Activated T-helper 1 cell treated with Interleukin-2 at 50 U/mL for 16 hours (primary cell): ENCODE results near the gene EGFR.

Experiments used
- DNase-seq: peaks from one replicate; pipeline ENCODE4 v3.0.0-alpha.2; 2020; ENCODE audit warnings: low read depth

Gene EGFR

GRCh38 chr7:55172881-55173609 lies 154.2 kb downstream of the EGFR start:
- DNase-seq = no peak

- DNase-seq = no peak
Measured at GRCh38 chr7:55173671-55174070, 154.9 kb downstream of the EGFR start.

GRCh38 chr7:55174456-55174855 lies 155.6 kb downstream of the EGFR start:
- no peak for DNase-seq

- no peak for DNase-seq
Measured at GRCh38 chr7:55174856-55175255, 156.0 kb downstream of the EGFR start.

- no peak for DNase-seq
Measured at GRCh38 chr7:55177068-55177530, 158.3 kb downstream of the EGFR start.

- no peak for DNase-seq
Measured at GRCh38 chr7:55177589-55178261, 158.9 kb downstream of the EGFR start.

- no peak for DNase-seq
Measured at GRCh38 chr7:55178292-55178862, 159.6 kb downstream of the EGFR start.

GRCh38 chr7:55178863-55179773 lies 160.3 kb downstream of the EGFR start:
- no peak for DNase-seq

- DNase-seq = no peak
Measured at GRCh38 chr7:55179931-55180682, 161.3 kb downstream of the EGFR start.

GRCh38 chr7:55180963-55181542 lies 162.2 kb downstream of the EGFR start:
- no peak for DNase-seq

GRCh38 chr7:55181762-55182161 lies 162.9 kb downstream of the EGFR start:
- no peak for DNase-seq

- DNase-seq = no peak
Measured at GRCh38 chr7:55183897-55184296, 165.1 kb downstream of the EGFR start.

GRCh38 chr7:55185321-55185802 lies 166.5 kb downstream of the EGFR start:
- no peak for DNase-seq

GRCh38 chr7:55185941-55186609 lies 167.3 kb downstream of the EGFR start:
- DNase-seq = no peak

GRCh38 chr7:55187701-55188491 lies 169.1 kb downstream of the EGFR start:
- no peak for DNase-seq

- no peak for DNase-seq
Measured at GRCh38 chr7:55188590-55189138, 169.8 kb downstream of the EGFR start.

GRCh38 chr7:55189146-55189766 lies 170.4 kb downstream of the EGFR start:
- DNase-seq = no peak

GRCh38 chr7:55189878-55190436 lies 171.1 kb downstream of the EGFR start:
- DNase-seq = no peak
